VCaP (cell line): Measurements from ENCODE around the gene SNX32.

Experiments
- H3K27ac ChIP-seq: fragments of 450-650 bp; 2 replicates; pipeline ENCODE4 v1.5.1; 2017
- CTCF ChIP-seq: fragments of 450-650 bp; conservative IDR thresholded peaks from 2 replicates; pipeline ENCODE4 v1.5.1; 2017; ENCODE audit warnings: mild to moderate bottlenecking, moderate library complexity

The SNX32 gene

GRCh38 chr11:65844231-65844872, 10.6 kb downstream of the SNX32 start:
- peak overlapping the region; percentile 60 for H3K27ac ChIP-seq
- TF ChIP-seq CTCF: no peak

GRCh38 chr11:65847746-65848145, 14.0 kb downstream of the SNX32 start:
- TF ChIP-seq CTCF: no peak
- no peak overlapping the region for H3K27ac ChIP-seq

- peak overlapping the region; percentile 0; the same call in 1 of the 2 replicates for H3K27ac ChIP-seq
Measured at GRCh38 chr11:65848693-65849092, 14.9 kb downstream of the SNX32 start.

- no peak for TF ChIP-seq CTCF
- peak overlapping the region; percentile 0; the same call in 1 of the 2 replicates for H3K27ac ChIP-seq
Measured at GRCh38 chr11:65849366-65849765, 15.6 kb downstream of the SNX32 start.

GRCh38 chr11:65849771-65850216, 16.0 kb downstream of the SNX32 start:
- no peak for TF ChIP-seq CTCF

GRCh38 chr11:65850217-65851082, 16.7 kb downstream of the SNX32 start:
- no peak for TF ChIP-seq CTCF
- no peak overlapping the region for H3K27ac ChIP-seq

More at GRCh38 chr11:65849771-65850216, 16.0 kb downstream of the SNX32 start:
- H3K27ac ChIP-seq: peak overlapping the region; percentile 0; the same call in 1 of the 2 replicates

GRCh38 chr11:65851083-65851579, 17.4 kb downstream of the SNX32 start:
- peak; percentile 58 for TF ChIP-seq CTCF
- H3K27ac ChIP-seq: no peak overlapping the region
